Stimulated activated naive CD8-positive, alpha-beta T cell treated with anti-CD3 and anti-CD28 coated beads, Interleukin-15, Interleukin-2, amounts not matched to agents 100 ng/mL and 50 ng/mL, for 24 hours (primary cell): ENCODE measurements around the gene ALG10.
"Not testable (repeated sequence)": the region's sequence is repeated elsewhere in the genome, so short reads cannot be mapped to it uniquely, and the experiment has no call there.

Experiments
- H3K27ac Mint-ChIP-seq: one replicate; pipeline ENCODE4 v1.8.0; 2021; ENCODE audit warnings: mild to moderate bottlenecking, mixed read lengths
- H3K27me3 Mint-ChIP-seq: one replicate; pipeline ENCODE4 v1.8.0; 2021; ENCODE audit warnings: mixed read lengths
- H3K36me3 Mint-ChIP-seq: one replicate; pipeline ENCODE4 v1.8.0; 2021; ENCODE audit warnings: low read depth, mixed read lengths
- H3K4me1 Mint-ChIP-seq: one replicate; pipeline ENCODE4 v1.8.0; 2021; ENCODE audit warnings: low read depth, mixed read lengths
- H3K4me3 Mint-ChIP-seq: one replicate; pipeline ENCODE4 v1.8.0; 2021; ENCODE audit warnings: mild to moderate bottlenecking, mixed read lengths
- H3K9me3 Mint-ChIP-seq: one replicate; pipeline ENCODE4 v1.8.0; 2021; ENCODE audit warnings: mixed read lengths

ALG10 gene

DNA sequence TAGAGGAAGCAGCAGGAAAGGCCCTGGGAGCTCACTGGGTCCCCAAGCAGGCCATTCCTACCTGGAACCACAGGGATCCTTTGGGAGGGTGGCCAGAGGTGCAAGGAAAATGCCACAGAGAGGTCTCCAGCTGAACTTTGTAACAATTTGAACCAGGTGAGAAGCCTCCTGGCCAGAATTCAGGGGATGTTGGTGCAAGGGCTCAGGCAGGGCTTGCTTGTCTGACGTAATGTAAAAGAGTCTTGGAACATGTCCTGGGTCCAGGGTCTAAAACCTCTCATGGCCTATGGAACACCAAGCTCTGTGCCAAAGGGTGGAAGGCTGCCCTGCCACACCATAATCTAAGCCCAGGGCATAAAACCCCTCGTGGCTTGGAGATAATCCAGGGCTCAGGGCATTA lies 25.6 kb downstream of the ALG10 start:
- not testable (repeated sequence) for H3K27me3 Mint-ChIP-seq, H3K4me3 Mint-ChIP-seq, H3K4me1 Mint-ChIP-seq, H3K36me3 Mint-ChIP-seq, H3K27ac Mint-ChIP-seq
- H3K9me3 Mint-ChIP-seq = peaks cover 20% of the 10 kb centered on the region

DNA sequence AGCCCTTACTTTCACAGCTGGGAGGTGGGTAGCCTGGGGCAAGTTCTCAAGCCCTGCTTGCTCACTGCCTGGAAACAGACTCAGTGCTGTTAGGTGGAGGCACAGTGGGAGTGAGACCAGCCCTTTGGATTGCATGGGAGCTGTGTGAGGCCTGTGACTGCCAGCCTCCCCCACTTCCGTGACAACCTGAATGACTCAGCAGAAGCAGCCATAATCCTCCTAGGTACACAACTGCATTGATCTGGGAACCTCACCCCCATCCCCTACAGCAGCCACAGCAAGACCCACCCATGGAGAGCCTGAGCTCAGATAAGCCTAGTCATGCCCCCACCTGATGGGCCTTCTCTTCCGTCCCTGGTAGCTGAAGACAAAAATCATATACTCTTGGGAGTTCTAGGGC lies 26.4 kb downstream of the ALG10 start:
- Mint-ChIP-seq H3K27me3 (peaks cover 6% of the 10 kb centered on the region), H3K36me3 (no peaks in the 10 kb centered on the region), H3K4me3 (no peak overlapping the region), H3K4me1 (no peaks in the 10 kb centered on the region), H3K27ac (no peak overlapping the region), H3K9me3 (peaks cover 20% of the 10 kb centered on the region)

DNA sequence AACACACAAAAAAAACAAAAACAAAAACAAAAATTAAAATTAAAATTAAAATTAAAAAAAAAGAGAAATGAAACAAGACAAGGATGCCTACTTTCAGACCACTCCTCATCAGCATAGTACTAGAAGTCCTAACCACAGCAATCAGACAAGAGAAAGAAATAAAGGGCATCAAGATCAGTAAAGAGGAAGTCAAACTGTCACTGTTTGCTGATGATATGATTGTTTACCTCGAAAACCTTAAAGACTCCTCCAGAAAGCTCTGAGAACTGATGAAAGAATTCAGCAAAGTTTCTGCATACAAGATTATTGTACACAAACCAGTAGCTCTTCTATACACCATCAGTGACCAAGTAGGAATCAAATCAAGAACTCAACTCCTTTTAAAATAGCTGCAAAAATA lies 29.2 kb downstream of the ALG10 start:
- no peak overlapping the region for H3K4me3 Mint-ChIP-seq
- H3K4me1 Mint-ChIP-seq = peaks cover 8% of the 10 kb centered on the region
- no peak overlapping the region for H3K27ac Mint-ChIP-seq
- H3K36me3 Mint-ChIP-seq = no peaks in the 10 kb centered on the region
- H3K9me3 Mint-ChIP-seq = peaks cover 20% of the 10 kb centered on the region
- peaks cover 6% of the 10 kb centered on the region for H3K27me3 Mint-ChIP-seq

DNA sequence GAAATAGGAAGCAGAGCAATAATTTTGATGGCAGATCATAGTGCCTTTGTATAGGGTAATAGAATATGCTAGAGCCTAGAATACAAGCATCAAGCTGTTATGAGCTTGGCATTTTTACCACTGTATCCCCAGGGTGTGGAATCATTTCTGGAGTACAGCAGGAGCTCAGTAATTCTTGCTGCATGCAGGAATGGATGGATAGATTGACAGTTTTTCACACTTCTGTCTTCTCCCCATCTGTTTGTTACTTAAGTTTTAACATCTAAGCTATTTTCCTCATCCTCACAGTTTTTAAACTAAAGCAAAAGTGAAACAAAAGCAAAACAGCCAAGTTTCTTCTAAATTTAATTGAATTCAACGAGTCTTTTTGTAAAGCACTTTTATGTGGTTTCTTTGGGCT lies 32.6 kb downstream of the ALG10 start:
- H3K36me3 Mint-ChIP-seq = no peaks in the 10 kb centered on the region
- H3K4me1 Mint-ChIP-seq = peaks cover 8% of the 10 kb centered on the region
- no peak overlapping the region for H3K27ac Mint-ChIP-seq

More for the DNA sequence above, 32.6 kb downstream of the ALG10 start:
- no peak overlapping the region for H3K4me3 Mint-ChIP-seq
- peaks cover 7% of the 10 kb centered on the region for H3K27me3 Mint-ChIP-seq
- peaks cover 9% of the 10 kb centered on the region for H3K9me3 Mint-ChIP-seq
